NOMO-1 treated with DMSO at 0.1 percent for 48 hours (cell line): Measurements from ENCODE around the gene B3GALT6.

Experiments
- DNase-seq: peaks from one replicate; lab custom pipeline; 2025; ENCODE audit not compliant: unreplicated experiment; lab: John Stamatoyannopoulos, UW

The B3GALT6 gene

GRCh38 chr1:1215881-1216605 is 16.0 kb upstream of the B3GALT6 start:
- no peak for DNase-seq

- no peak for DNase-seq
These were observed 15.0 kb upstream of the B3GALT6 start for GRCh38 chr1:1216770-1217620.

GRCh38 chr1:1217621-1218523 is 14.2 kb upstream of the B3GALT6 start:
- no peak for DNase-seq

GRCh38 chr1:1218524-1219200 is 13.4 kb upstream of the B3GALT6 start:
- no peak for DNase-seq

GRCh38 chr1:1219341-1219740 is 12.7 kb upstream of the B3GALT6 start:
- DNase-seq = no peak

- no peak for DNase-seq
These were observed 11.8 kb upstream of the B3GALT6 start for GRCh38 chr1:1220197-1220596.

GRCh38 chr1:1221887-1222574 is 10.0 kb upstream of the B3GALT6 start:
- no peak for DNase-seq

GRCh38 chr1:1222575-1223225 is 9.3 kb upstream of the B3GALT6 start:
- no peak for DNase-seq

- no peak for DNase-seq
These were observed 8.7 kb upstream of the B3GALT6 start for GRCh38 chr1:1223321-1223720.

GRCh38 chr1:1223891-1224290 is 8.1 kb upstream of the B3GALT6 start:
- DNase-seq = no peak

- no peak for DNase-seq
These were observed 6.7 kb upstream of the B3GALT6 start for GRCh38 chr1:1225238-1225845.

- DNase-seq = no peak
These were observed 6.1 kb upstream of the B3GALT6 start for GRCh38 chr1:1225913-1226312.

GRCh38 chr1:1226566-1227362 is 5.3 kb upstream of the B3GALT6 start:
- no peak for DNase-seq

- no peak for DNase-seq
These were observed 4.7 kb upstream of the B3GALT6 start for GRCh38 chr1:1227386-1227785.

GRCh38 chr1:1228187-1228586 is 3.9 kb upstream of the B3GALT6 start:
- no peak for DNase-seq

- DNase-seq = no peak
These were observed 3.3 kb upstream of the B3GALT6 start for GRCh38 chr1:1228596-1229321.

GRCh38 chr1:1229770-1230169 is 2.3 kb upstream of the B3GALT6 start:
- no peak for DNase-seq
